ENCODE measurements around the gene TOP2A. TPM values are rescaled to one million over a fixed set of nuclear protein-coding genes. Genes with fewer than 3 reads are reported as not detected.
"Not testable (repeated sequence)": the region's sequence is repeated elsewhere in the genome, so short reads cannot be mapped to it uniquely, and the experiment has no call there.

TOP2A gene
- total RNA-seq, 1 donor from 2014 or later, result 55.5 TPM

GRCh38 chr17:40378966-40379365 is 38.7 kb downstream of the TOP2A start:
- DNase-seq, result no peak

- no peak for DNase-seq
Measured at GRCh38 chr17:40377832-40378231, 39.9 kb downstream of the TOP2A start.

GRCh38 chr17:40376541-40376940 is 41.2 kb downstream of the TOP2A start:
- not testable (repeated sequence) for DNase-seq

GRCh38 chr17:40375786-40376185 is 41.9 kb downstream of the TOP2A start:
- not testable (repeated sequence) for DNase-seq

- no peak for DNase-seq
Measured at GRCh38 chr17:40374821-40375498, 42.7 kb downstream of the TOP2A start.

- DNase-seq, result no peak
Measured at GRCh38 chr17:40373999-40374398, 43.7 kb downstream of the TOP2A start.

GRCh38 chr17:40373324-40373723 is 44.4 kb downstream of the TOP2A start:
- no peak for DNase-seq

- not testable (repeated sequence) for DNase-seq
Measured at GRCh38 chr17:40372644-40373043, 45.1 kb downstream of the TOP2A start.

GRCh38 chr17:40372031-40372430 is 45.7 kb downstream of the TOP2A start:
- DNase-seq, result no peak

GRCh38 chr17:40371261-40371929 is 46.3 kb downstream of the TOP2A start:
- DNase-seq, result no peak

- DNase-seq, result no peak
Measured at GRCh38 chr17:40369923-40370322, 47.8 kb downstream of the TOP2A start.

- DNase-seq, result not testable (repeated sequence)
Measured at GRCh38 chr17:40367728-40368127, 50.0 kb downstream of the TOP2A start.

- DNase-seq, result no peak
Measured at GRCh38 chr17:40366861-40367518, 50.7 kb downstream of the TOP2A start.

- no peak for DNase-seq
Measured at GRCh38 chr17:40366076-40366860, 51.4 kb downstream of the TOP2A start.

GRCh38 chr17:40364906-40365305 is 52.8 kb downstream of the TOP2A start:
- DNase-seq, result no peak

- DNase-seq, result no peak
Measured at GRCh38 chr17:40364121-40364861, 53.4 kb downstream of the TOP2A start, which contains the start of gene GJD3. Gene GJD3 (minus strand): TSS chr17:40364737. CDS start chr17:40363815, 922 bp downstream.

- no peak for DNase-seq
Measured at GRCh38 chr17:40363111-40363827, 54.4 kb downstream of the TOP2A start.

GRCh38 chr17:40362696-40363110 is 55.0 kb downstream of the TOP2A start:
- DNase-seq, result no peak

GRCh38 chr17:40361925-40362695 is 55.6 kb downstream of the TOP2A start:
- no peak for DNase-seq

All from skin of body (tissue), 2 donors.